Activated naive CD4-positive, alpha-beta T cell treated with anti-CD3 and anti-CD28 coated beads, Interleukin-2, amount 10 ng/mL, durations not matched to agents 5 hours and 36 hours (primary cell): ENCODE results near the gene C16orf54. TPM values are rescaled to one million over a fixed set of nuclear protein-coding genes. Genes with fewer than 3 reads are reported as not detected.

ENCODE experiments used
- total RNA-seq, 2 experiments: library from RNA; stranded (reverse); gene quantifications; one replicate each; pipeline ENCODE4 v1.2.3, GENCODE V29; 2021

C16orf54 gene
- 100 to 1,000 TPM; 114 to 115 TPM for total RNA-seq

GRCh38 chr16:29745853-29746345 is at the start of gene C16orf54:
TSS of gene C16orf54 (minus strand) at chr16:29745990. CDS start at chr16:29744951, 1,039 bp downstream.

GRCh38 chr16:29790183-29790948 is 44.6 kb upstream of the C16orf54 start, which contains the start of gene KIF22:
TSS of gene KIF22 (plus strand) at chr16:29790751. CDS start at chr16:29790760, 9 bp downstream.

GRCh38 chr16:29777576-29778350 is 32.0 kb upstream of the C16orf54 start, which contains the start of gene ZG16:
TSS of gene ZG16 (plus strand) at chr16:29778256. CDS start at chr16:29779267, 1,011 bp downstream.

Other genes starting within 250 kb of the C16orf54 start
- 10 to 100 TPM; 39.2 to 56.4 TPM for gene NPIPB12, start 239.6 kb downstream of the C16orf54 start, total RNA-seq
- gene SPN, start 82.7 kb downstream of the C16orf54 start, total RNA-seq, result 100 to 1,000 TPM; 336 to 352 TPM
- gene QPRT, start 66.8 kb downstream of the C16orf54 start, total RNA-seq, result 1 to 10 TPM; 3.8 to 3.9 TPM
- not detected for gene ZG16, start 32.3 kb upstream of the C16orf54 start, total RNA-seq
- 100 to 1,000 TPM; 164 to 172 TPM for gene KIF22, start 44.8 kb upstream of the C16orf54 start, total RNA-seq
- gene MAZ, start 60.5 kb upstream of the C16orf54 start, total RNA-seq, result 100 to 1,000 TPM; 378 to 401 TPM
- under 1 TPM; 0.58 to 0.98 TPM for gene PRRT2, start 66.2 kb upstream of the C16orf54 start, total RNA-seq
- gene PAGR1, start 70.2 kb upstream of the C16orf54 start, total RNA-seq, result 10 to 100 TPM; 28.0 to 28.1 TPM
- 100 to 1,000 TPM; 177 to 178 TPM for gene MVP, start 74.5 kb upstream of the C16orf54 start, total RNA-seq
- gene CDIPT, start 117.2 kb upstream of the C16orf54 start, total RNA-seq, result 10 to 100 TPM; 57.3 to 59.6 TPM
- gene SEZ6L2, start 153.6 kb upstream of the C16orf54 start, total RNA-seq, result not detected
- not detected for gene ASPHD1, start 154.5 kb upstream of the C16orf54 start, total RNA-seq
- 10 to 100 TPM; 30.4 to 32.9 TPM for gene KCTD13, start 180.2 kb upstream of the C16orf54 start, total RNA-seq
- 10 to 100 TPM; 74.1 to 77.3 TPM for gene TMEM219, start 216.1 kb upstream of the C16orf54 start, total RNA-seq
- gene TAOK2, start 227.9 kb upstream of the C16orf54 start, total RNA-seq, result 10 to 100 TPM; 42.2 to 43.0 TPM
- gene HIRIP3, start 249.6 kb upstream of the C16orf54 start, total RNA-seq, result 10 to 100 TPM; 33.1 to 34.6 TPM